IPS-15b (cell line): ENCODE data around the gene NAT8L.
A peak's percentile ranks its signal among the peaks of the same experiment; 100 is the strongest.

Experiments
- H3K27me3 ChIP-seq: one replicate; pipeline ENCODE4 v1.6.1; 2013; ENCODE audit warnings: low read length; ENCODE audit not compliant: control insufficient read depth, insufficient read depth
- H3K36me3 ChIP-seq: one replicate; pipeline ENCODE4 v1.6.1; 2013; ENCODE audit warnings: low read length; ENCODE audit not compliant: control insufficient read depth, insufficient read depth
- H3K4me1 ChIP-seq: one replicate; pipeline ENCODE4 v1.6.1; 2013; ENCODE audit warnings: mild to moderate bottlenecking, low read length; ENCODE audit not compliant: control insufficient read depth, insufficient read depth
- H3K4me3 ChIP-seq: one replicate; pipeline ENCODE4 v1.5.1; 2013; ENCODE audit warnings: low read depth, low read length
- H3K9ac ChIP-seq: one replicate; pipeline ENCODE4 v1.6.1; 2013; ENCODE audit warnings: low read depth, mild to moderate bottlenecking, low read length
- H3K9me3 ChIP-seq: one replicate; pipeline ENCODE4 v1.6.1; 2013; ENCODE audit warnings: mild to moderate bottlenecking, low read length; ENCODE audit not compliant: control insufficient read depth, insufficient read depth

The NAT8L gene

GRCh38 chr4:2060611-2061185 is 1.6 kb downstream of the NAT8L start:
- Histone ChIP-seq H3K27me3 (peaks cover 23% of the 10 kb centered on the region), H3K9ac (no peak overlapping the region), H3K9me3 (no peaks in the 10 kb centered on the region), H3K4me1 (no peaks in the 10 kb centered on the region), H3K36me3 (no peaks in the 10 kb centered on the region), H3K4me3 (peak overlapping the region; percentile 35)

- H3K36me3 ChIP-seq: no peaks in the 10 kb centered on the region
- peaks cover 19% of the 10 kb centered on the region for H3K27me3 ChIP-seq
- H3K4me1 ChIP-seq: no peaks in the 10 kb centered on the region
- H3K4me3 ChIP-seq: peak overlapping the region; percentile 35
- no peaks in the 10 kb centered on the region for H3K9me3 ChIP-seq
- no peak overlapping the region for H3K9ac ChIP-seq
These were observed 2.3 kb downstream of the NAT8L start for GRCh38 chr4:2061186-2062131.

DNA sequence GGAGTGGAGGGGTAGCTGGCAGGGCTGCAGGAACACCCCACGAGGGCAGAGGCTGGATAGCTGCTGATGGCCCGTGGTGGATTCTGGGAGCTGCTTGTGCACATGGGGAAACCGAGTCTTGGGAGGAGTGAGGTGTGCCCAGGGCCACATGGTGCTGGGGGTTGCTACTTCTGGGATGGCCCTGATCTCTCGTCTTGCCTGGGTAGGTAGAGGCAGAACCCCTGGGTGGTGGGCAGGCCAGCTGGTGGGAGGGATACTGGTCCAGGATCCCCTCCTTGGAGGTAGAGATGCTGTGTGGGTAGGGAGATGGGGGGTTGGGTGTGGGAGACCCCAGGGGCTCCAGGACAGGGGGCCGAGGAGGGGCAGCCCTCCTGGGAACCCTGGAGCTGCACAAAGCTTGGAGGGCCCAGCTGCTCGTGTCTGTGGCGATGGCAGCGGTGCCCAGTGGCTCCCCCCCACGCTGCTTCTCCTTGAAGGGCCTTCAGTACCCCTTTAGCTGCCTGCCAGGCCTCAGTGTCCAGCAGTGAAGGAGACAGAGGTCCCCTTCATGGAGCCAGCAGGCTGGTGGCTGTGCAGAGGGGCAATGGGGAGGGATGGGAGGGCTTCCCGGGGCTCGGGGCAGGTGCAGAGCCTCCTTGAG is 3.2 kb downstream of the NAT8L start:
- H3K4me1 ChIP-seq: no peaks in the 10 kb centered on the region
- no peak overlapping the region for H3K4me3 ChIP-seq
- H3K9ac ChIP-seq: no peak overlapping the region
- peaks cover 12% of the 10 kb centered on the region for H3K27me3 ChIP-seq
- no peaks in the 10 kb centered on the region for H3K36me3 ChIP-seq
- no peaks in the 10 kb centered on the region for H3K9me3 ChIP-seq

GRCh38 chr4:2062808-2063524 is 3.8 kb downstream of the NAT8L start:
- no peaks in the 10 kb centered on the region for H3K9me3 ChIP-seq
- no peak overlapping the region for H3K9ac ChIP-seq
- no peak overlapping the region for H3K4me3 ChIP-seq
- no peaks in the 10 kb centered on the region for H3K36me3 ChIP-seq
- no peaks in the 10 kb centered on the region for H3K4me1 ChIP-seq
- peaks cover 5% of the 10 kb centered on the region for H3K27me3 ChIP-seq

- Histone ChIP-seq H3K27me3 (peaks cover 5% of the 10 kb centered on the region), H3K36me3 (no peaks in the 10 kb centered on the region), H3K4me3 (no peak overlapping the region), H3K9me3 (no peaks in the 10 kb centered on the region), H3K4me1 (no peaks in the 10 kb centered on the region), H3K9ac (no peak overlapping the region)
These were observed 4.6 kb downstream of the NAT8L start for GRCh38 chr4:2063557-2064275.

DNA sequence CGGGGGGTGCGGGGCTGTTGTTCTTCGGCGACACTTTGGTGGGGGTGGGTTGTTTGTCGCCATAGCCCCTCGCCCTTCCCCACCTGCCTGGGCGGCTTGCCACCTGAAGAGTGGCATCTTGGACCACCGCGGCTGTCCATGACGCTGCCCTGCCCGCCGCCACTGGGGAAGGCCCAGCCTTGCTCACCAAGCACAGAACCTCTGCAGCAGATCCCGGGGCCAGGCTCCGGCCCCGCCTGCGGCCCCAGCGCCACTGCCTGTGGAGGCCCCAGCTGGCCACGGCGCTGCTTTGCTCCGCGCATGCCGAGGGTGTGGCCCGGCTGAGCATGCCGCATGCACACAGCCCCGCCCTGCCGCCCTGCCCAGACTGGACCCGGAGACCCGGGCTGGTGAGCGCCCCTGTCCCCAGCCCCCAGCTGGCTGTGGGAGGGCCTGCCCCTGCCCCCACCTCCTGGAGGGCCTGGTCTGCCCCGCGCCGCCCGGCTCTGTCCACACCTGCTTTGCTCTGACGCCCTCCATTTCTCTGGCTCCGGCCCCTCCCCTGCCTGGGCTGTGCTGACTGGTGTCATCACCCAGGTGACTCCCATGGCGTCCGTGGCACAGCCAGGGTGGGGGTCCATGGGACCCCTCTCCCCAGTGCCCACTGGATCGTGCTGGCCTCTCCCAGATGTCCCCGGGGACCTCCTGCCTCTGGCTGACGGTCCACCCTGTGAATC is 5.3 kb downstream of the NAT8L start:
- H3K36me3 ChIP-seq: no peaks in the 10 kb centered on the region
- H3K4me1 ChIP-seq: no peaks in the 10 kb centered on the region
- no peaks in the 10 kb centered on the region for H3K9me3 ChIP-seq
- no peak overlapping the region for H3K9ac ChIP-seq
- H3K27me3 ChIP-seq: peaks cover 5% of the 10 kb centered on the region
- no peak overlapping the region for H3K4me3 ChIP-seq

DNA sequence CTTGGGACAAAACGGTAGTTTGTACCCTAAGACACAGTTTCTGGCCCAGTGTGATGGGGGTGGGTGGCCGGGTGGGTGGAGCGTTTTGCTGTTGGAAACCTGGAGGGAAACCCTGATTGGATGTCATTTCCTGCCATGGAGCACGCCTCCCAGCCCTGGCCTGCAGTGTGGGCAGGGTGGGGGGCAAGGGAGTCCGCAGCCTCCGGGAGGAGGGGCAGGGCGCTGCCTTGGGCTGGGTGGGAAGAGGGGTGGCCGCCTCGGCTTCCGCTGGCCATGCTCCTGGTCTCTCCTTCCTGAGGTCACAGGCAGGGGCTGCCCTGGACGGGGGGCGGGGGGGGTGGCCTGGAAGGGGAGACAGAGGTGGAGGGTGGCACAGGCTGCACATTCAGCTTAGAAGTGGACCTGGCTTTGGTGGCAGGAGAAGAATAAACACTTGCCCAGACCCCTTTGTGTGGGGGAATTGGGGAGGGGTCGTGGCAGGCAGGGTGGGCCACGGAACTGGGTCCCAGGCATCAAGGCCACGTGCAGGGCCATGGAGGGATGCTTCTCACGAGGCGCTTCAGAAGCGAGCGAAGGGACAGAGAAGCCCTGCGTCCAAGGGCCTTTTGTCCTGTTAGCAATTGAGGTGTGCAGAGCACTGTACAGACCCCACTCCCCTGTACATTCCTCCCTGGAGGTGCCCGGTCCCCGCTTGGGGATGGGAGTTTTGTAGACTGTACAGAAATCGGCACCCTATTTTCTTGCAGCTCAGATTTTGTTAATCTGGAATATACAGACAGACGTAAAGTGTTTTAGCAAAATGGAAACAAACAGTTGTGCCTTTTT is 6.2 kb downstream of the NAT8L start:
- Histone ChIP-seq H3K9me3 (no peaks in the 10 kb centered on the region), H3K9ac (no peak overlapping the region), H3K4me3 (no peak overlapping the region), H3K4me1 (no peaks in the 10 kb centered on the region), H3K27me3 (peaks cover 3% of the 10 kb centered on the region), H3K36me3 (no peaks in the 10 kb centered on the region)

GRCh38 chr4:2066011-2066551 is 7.0 kb downstream of the NAT8L start:
- H3K27me3 ChIP-seq: peaks cover 3% of the 10 kb centered on the region
- H3K9me3 ChIP-seq: no peaks in the 10 kb centered on the region
- H3K4me1 ChIP-seq: no peaks in the 10 kb centered on the region
- H3K36me3 ChIP-seq: no peaks in the 10 kb centered on the region
- H3K9ac ChIP-seq: no peak overlapping the region
- H3K4me3 ChIP-seq: no peak overlapping the region

GRCh38 chr4:2066571-2067445 is 7.7 kb downstream of the NAT8L start:
- H3K36me3 ChIP-seq: no peaks in the 10 kb centered on the region
- H3K4me1 ChIP-seq: peaks cover 1% of the 10 kb centered on the region
- H3K27me3 ChIP-seq: no peaks in the 10 kb centered on the region
- no peak overlapping the region for H3K9ac ChIP-seq
- no peaks in the 10 kb centered on the region for H3K9me3 ChIP-seq
- H3K4me3 ChIP-seq: no peak overlapping the region
